Prostate gland (tissue), 2 donors: Measurements from ENCODE around the gene LGALS1.

Source experiments
- POLR2A ChIP-seq: fragments of 450-650 bp; IDR thresholded peaks from one replicate; pipeline ENCODE4 v1.6.1; 2016; ENCODE audit warnings: antibody characterized with exemption, mild to moderate bottlenecking
- POLR2AphosphoS5 ChIP-seq: sonication (generic); formaldehyde crosslinking; IDR thresholded peaks from one replicate; pipeline ENCODE4 v1.6.1; 2017; ENCODE audit warnings: antibody characterized with exemption
- TF ChIP-seq, protein P1 (sequence below), 4 experiments: fragments of 200-600 bp in 2 of 4; fragments of 450-650 bp in 2 of 4; sonication (generic) in 2 of 4; IDR thresholded peaks; 1 replicate in 3 of 4; 2 replicates in 1 of 4; pipeline ENCODE4 v1.5.1; 2016 to 2019; ENCODE audit warnings: antibody characterized with exemption in 4 of 4, mild to moderate bottlenecking in 2 of 4, moderate library complexity in 2 of 4

DNA sequence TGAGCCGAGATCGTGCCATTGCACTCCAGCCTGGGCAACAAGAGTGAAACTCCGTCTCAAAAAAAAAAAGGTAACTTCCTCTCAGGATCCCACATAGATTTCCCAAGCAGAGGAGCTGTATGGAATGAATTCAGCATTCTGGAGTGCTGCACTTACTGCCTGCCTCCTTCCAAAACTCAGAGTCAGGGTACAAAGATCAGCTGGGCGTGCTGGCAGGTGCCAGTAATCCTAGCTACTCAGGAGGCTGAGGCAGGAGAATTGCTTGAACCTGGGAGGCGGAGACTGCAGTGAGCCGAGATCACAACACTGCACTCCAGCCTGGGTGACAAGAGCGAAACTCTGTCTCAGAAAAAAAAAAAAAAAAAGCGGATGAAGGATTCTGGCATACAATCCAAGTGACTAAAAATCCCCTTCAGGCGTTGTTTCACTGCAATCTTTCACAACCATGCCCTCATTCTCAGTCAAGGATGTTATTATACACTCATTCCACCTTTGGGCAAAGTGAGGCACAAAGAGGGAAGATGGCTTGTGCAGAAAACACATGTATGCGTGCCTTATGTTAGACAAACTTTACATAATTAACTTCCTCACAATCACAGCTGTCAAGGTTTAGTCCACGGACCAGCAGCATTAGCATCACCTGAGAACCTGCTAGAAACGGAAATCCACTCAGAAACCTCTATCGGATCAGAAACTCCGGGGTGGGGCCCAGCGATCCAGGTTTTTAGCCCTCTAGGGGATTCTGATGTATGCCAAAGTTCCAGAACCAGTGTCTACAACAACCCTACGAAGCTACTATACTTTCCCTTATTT is 9.6 kb downstream of the LGALS1 start:
- TF ChIP-seq, protein P1, sequence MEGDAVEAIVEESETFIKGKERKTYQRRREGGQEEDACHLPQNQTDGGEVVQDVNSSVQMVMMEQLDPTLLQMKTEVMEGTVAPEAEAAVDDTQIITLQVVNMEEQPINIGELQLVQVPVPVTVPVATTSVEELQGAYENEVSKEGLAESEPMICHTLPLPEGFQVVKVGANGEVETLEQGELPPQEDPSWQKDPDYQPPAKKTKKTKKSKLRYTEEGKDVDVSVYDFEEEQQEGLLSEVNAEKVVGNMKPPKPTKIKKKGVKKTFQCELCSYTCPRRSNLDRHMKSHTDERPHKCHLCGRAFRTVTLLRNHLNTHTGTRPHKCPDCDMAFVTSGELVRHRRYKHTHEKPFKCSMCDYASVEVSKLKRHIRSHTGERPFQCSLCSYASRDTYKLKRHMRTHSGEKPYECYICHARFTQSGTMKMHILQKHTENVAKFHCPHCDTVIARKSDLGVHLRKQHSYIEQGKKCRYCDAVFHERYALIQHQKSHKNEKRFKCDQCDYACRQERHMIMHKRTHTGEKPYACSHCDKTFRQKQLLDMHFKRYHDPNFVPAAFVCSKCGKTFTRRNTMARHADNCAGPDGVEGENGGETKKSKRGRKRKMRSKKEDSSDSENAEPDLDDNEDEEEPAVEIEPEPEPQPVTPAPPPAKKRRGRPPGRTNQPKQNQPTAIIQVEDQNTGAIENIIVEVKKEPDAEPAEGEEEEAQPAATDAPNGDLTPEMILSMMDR (IDR thresholded peaks at IDR 0.05): no peak
- TF ChIP-seq POLR2A: no peak
- TF ChIP-seq POLR2AphosphoS5: no peak
